ENCODE data around the gene RCOR1.

RCOR1 gene

DNA sequence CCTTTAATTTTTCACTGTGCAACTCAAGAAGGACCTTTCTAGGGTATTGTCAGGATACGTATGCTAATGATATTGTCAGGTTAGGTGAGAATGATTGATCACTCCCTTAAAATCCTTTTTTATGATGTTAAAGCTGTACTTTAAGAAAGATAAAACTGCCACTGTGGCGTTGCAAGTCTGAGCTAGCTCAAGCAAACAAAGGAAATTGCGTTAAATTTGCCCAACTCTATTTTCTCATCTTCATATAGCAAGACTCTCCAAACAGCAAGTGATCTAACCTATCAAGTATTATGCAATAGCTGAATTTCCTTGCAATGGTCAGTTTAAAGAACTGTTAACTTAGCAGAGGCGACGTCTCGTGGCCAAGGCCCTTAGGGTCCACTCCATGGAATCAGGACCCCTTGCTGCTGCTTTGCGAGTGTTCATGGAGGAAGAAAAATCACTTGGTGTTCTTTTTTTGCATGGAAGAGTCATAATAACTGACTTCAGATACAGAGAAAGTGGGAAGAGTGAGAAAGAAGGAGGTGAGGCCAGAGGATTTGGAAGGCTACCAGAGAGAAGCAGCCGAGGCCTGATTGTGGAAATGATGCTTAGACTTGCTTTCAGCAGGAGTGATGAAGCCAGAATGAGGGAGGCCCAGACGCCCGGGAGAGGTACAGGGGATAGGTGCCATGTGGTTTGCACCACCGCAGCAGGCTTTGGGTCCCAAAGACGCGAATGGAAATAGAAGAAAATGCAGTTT, 187.3 kb downstream of the RCOR1 start:
- no peak for DNase-seq
